CD4-positive, alpha-beta T cell (primary cell): Measurements from ENCODE around the gene SCLY. TPM values are rescaled to one million over a fixed set of nuclear protein-coding genes. Genes with fewer than 3 reads are reported as not detected.
A peak's percentile ranks its signal among the peaks of the same experiment; 100 is the strongest.

Experiments
- ATAC-seq: fragments of 200-7000 bp; cut with Tn5 transposase; one replicate; pipeline ENCODE4 v1.10.0; 2022; ENCODE audit warnings: mild to moderate bottlenecking; ENCODE audit not compliant: poor library complexity
- CTCF ChIA-PET: fragments of 350-600 bp; sonication (Branson Sonifier 250); formaldehyde crosslinking; loops from one replicate; lab custom pipeline; 2021; ENCODE audit warnings: antibody characterized with exemption, inconsistent platforms; lab: Charles Lee
- POLR2A ChIA-PET: fragments of 350-600 bp; sonication (Branson Sonifier 250); formaldehyde crosslinking; loops from one replicate; lab custom pipeline; 2021; ENCODE audit warnings: antibody characterized with exemption, inconsistent platforms; lab: Charles Lee
- DNase-seq, 14 experiments: peaks; one replicate each; pipeline ENCODE4 v3.0.0-alpha.2; 2013 to 2020; ENCODE audit warnings: mixed read lengths in 2 of 14
- H3K27ac ChIP-seq, 2 donors: one replicate each; pipeline versions ENCODE4 v1.5.1 to v1.7.0; 2013; ENCODE audit warnings: low read length in 2 of 2, low read depth in 1 of 2, mild to moderate bottlenecking in 1 of 2
- H3K27me3 ChIP-seq, 2 experiments: 1 replicate in 1 of 2; 2 replicates in 1 of 2; pipeline versions ENCODE4 v1.6.1 to v1.7.0; 2013; ENCODE audit warnings: low read length in 2 of 2, control low read depth in 1 of 2, mild to moderate bottlenecking in 1 of 2, moderate library complexity in 1 of 2; ENCODE audit not compliant: insufficient read depth in 2 of 2, control insufficient read depth in 1 of 2
- H3K36me3 ChIP-seq: one replicate; pipeline ENCODE4 v1.6.1; 2013; ENCODE audit warnings: low read length, control low read depth; ENCODE audit not compliant: insufficient read depth
- H3K4me1 ChIP-seq: one replicate; pipeline ENCODE4 v1.6.1; 2013; ENCODE audit warnings: low read length, control low read depth; ENCODE audit not compliant: insufficient read depth
- H3K4me3 ChIP-seq: one replicate; pipeline ENCODE4 v1.5.1; 2013; ENCODE audit warnings: mild to moderate bottlenecking, low read length, moderate library complexity
- H3K9me3 ChIP-seq, 2 experiments: 1 replicate in 1 of 2; 2 replicates in 1 of 2; pipeline versions ENCODE4 v1.6.1 to v1.7.0; 2013; ENCODE audit warnings: low read length in 2 of 2, mild to moderate bottlenecking in 2 of 2, control low read depth in 1 of 2, moderate library complexity in 1 of 2; ENCODE audit not compliant: control insufficient read depth in 1 of 2, insufficient read depth in 1 of 2
- H3K27ac Mint-ChIP-seq: one replicate; pipeline ENCODE4 v1.8.0; 2020; ENCODE audit warnings: mixed read lengths
- H3K27me3 Mint-ChIP-seq: one replicate; pipeline ENCODE4 v1.8.0; 2021; ENCODE audit warnings: mixed read lengths
- H3K36me3 Mint-ChIP-seq: one replicate; pipeline ENCODE4 v1.8.0; 2021; ENCODE audit warnings: low read depth, mixed read lengths
- H3K4me1 Mint-ChIP-seq: one replicate; pipeline ENCODE4 v1.8.0; 2021; ENCODE audit warnings: low read depth, mixed read lengths
- H3K4me3 Mint-ChIP-seq: one replicate; pipeline ENCODE4 v1.8.0; 2020; ENCODE audit warnings: mild to moderate bottlenecking, mixed read lengths
- H3K9me3 Mint-ChIP-seq: one replicate; pipeline ENCODE4 v1.8.0; 2020; ENCODE audit warnings: mixed read lengths
- intact Hi-C, 2 experiments: fragments of 100-400 bp; cut with DNase I in 1 of 2; cut with micrococcal nuclease in 1 of 2; formaldehyde crosslinking; loops; one replicate each; pipeline versions ENCODE4 v1.15.1 to v1.9.0; 2023 to 2025; cut with DNase I, micrococcal nuclease
- total RNA-seq, 174 experiments: library from RNA in 2 of 174; stranded (reverse) in 2 of 174; gene quantifications; one replicate each; pipeline ENCODE4 v1.2.3 and lab custom pipeline; 2021 to 2026
- TF ChIP-seq, protein P1 (sequence below): fragments of 200-600 bp; IDR thresholded peaks from one replicate; pipeline ENCODE4 v1.8.0; 2022; ENCODE audit warnings: antibody characterized with exemption, mild to moderate bottlenecking

The SCLY gene
- total RNA-seq, 2 experiments from 2014 or later = 8.9 to 9.6 TPM

DNA sequence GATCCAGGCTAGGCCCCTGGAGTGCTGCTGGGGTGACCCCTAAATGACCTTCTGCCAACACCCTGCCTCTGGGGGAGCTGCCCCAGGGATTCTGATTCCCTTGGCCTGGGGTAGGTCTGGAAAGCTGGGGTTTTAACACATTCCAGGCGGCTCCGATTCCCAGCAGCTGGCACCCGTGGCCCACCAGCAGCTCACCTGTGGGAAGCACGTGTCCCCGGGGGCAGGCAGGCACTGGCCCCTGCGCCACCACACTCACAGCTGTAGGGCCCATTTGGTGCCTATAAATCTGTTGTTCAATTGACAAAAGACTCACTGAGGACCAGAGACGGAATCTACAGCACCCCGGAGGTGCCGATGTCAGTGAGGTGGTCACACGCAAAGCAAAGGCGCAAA is 73.6 kb downstream of the SCLY start:
- CTCF ChIA-PET = no interaction called here
- TF ChIP-seq, protein P1, sequence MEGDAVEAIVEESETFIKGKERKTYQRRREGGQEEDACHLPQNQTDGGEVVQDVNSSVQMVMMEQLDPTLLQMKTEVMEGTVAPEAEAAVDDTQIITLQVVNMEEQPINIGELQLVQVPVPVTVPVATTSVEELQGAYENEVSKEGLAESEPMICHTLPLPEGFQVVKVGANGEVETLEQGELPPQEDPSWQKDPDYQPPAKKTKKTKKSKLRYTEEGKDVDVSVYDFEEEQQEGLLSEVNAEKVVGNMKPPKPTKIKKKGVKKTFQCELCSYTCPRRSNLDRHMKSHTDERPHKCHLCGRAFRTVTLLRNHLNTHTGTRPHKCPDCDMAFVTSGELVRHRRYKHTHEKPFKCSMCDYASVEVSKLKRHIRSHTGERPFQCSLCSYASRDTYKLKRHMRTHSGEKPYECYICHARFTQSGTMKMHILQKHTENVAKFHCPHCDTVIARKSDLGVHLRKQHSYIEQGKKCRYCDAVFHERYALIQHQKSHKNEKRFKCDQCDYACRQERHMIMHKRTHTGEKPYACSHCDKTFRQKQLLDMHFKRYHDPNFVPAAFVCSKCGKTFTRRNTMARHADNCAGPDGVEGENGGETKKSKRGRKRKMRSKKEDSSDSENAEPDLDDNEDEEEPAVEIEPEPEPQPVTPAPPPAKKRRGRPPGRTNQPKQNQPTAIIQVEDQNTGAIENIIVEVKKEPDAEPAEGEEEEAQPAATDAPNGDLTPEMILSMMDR = no peak
- Histone ChIP-seq H3K27ac (no peak overlapping the region), H3K4me3 (no peak overlapping the region), H3K9me3 (no peaks in the 10 kb centered on the region), H3K36me3 (no peaks in the 10 kb centered on the region), H3K27me3 (no peaks in the 10 kb centered on the region), H3K4me1 (no peaks in the 10 kb centered on the region)
- intact Hi-C loops = no loop called here
- Mint-ChIP-seq H3K27ac (no peak overlapping the region), H3K4me1 (no peaks in the 10 kb centered on the region), H3K9me3 (no peaks in the 10 kb centered on the region), H3K4me3 (no peak overlapping the region), H3K36me3 (no peaks in the 10 kb centered on the region), H3K27me3 (no peaks in the 10 kb centered on the region)
- ATAC-seq (no peak), DNase-seq (no peak)
- POLR2A ChIA-PET = no interaction called here

DNA sequence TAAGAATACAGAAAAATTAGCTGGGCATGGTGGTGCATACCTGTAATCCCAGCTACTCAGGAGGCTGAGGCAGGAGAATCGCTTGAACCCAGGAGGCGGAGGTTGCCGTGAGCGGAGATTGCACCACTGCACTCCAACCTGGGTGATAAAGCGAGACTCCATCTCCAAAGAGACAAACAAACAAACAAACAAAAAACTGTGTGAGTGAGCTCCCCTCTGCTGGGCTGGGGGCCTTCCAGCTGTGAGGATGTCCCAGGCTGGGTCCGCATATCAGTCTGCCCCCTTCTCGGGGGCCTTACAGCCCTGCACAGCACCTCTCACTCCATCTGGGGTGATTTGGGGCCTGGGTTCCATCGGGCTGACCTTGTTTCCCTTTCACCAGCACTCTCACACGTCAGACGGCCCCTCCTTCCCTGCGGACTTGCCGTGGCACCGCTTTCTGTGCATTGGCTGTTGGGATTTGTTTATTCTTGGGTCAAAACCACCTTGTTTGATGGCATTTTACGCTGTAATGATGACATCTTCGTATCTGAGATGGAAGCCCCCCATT is 74.9 kb downstream of the SCLY start:
- Mint-ChIP-seq H3K27me3 (no peaks in the 10 kb centered on the region), H3K36me3 (no peaks in the 10 kb centered on the region), H3K9me3 (no peaks in the 10 kb centered on the region), H3K27ac (no peak overlapping the region), H3K4me1 (no peaks in the 10 kb centered on the region), H3K4me3 (no peak overlapping the region)
- intact Hi-C loops = no loop called here
- Histone ChIP-seq H3K27me3 (no peaks in the 10 kb centered on the region), H3K27ac (no peak overlapping the region), H3K9me3 (no peaks in the 10 kb centered on the region), H3K36me3 (no peaks in the 10 kb centered on the region), H3K4me1 (no peaks in the 10 kb centered on the region), H3K4me3 (no peak overlapping the region)
- DNase-seq = no peak
- TF ChIP-seq, protein P1 = no peak
- ChIA-PET POLR2A (no interaction called here), CTCF (no interaction called here)
- ATAC-seq = no peak

DNA sequence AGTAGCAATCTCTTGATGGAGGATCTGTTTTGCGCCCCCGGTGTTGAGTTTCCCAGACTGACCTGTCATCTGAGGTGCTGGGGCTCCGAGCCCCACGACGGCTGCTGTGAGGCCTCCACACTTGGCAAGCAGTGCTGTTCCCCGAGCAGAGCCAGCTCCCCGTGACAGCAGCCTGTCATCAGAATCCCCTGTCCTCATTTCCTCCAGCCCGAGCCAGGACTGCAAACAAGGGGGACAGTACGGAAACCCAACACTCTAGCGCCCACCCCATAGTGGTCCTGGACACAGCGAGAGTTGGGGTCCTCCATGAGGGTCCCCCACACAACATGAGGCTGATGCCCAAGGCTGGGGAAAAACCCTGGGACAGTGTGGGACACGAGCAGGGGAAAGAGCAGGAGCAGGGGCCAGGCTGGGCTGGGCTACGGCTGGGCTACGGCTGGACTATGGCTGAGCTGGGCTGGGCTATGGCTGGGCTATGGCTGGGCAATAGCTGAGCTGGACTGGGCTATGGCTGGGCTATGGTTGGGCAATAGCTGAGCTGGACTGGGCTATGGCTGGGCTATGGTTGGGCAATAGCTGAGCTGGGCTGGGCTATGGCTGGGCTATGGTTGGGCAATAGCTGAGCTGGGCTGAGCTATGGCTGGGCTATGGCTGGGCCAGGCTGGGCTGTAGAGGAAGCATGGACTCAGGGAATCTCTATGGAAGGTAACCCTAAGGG is 76.2 kb downstream of the SCLY start:
- Mint-ChIP-seq H3K36me3 (no peaks in the 10 kb centered on the region), H3K9me3 (no peaks in the 10 kb centered on the region), H3K4me1 (peaks cover 5% of the 10 kb centered on the region), H3K27me3 (no peaks in the 10 kb centered on the region), H3K27ac (no peak overlapping the region), H3K4me3 (no peak overlapping the region)
- H3K27me3 ChIP-seq = no peaks in the 10 kb centered on the region
- H3K4me3 ChIP-seq = no peak overlapping the region
- no peaks in the 10 kb centered on the region for H3K36me3 ChIP-seq
- DNase-seq = peak in 2 of 14 experiments; percentile 37 to 58
- CTCF ChIA-PET = no interaction called here
- intact Hi-C loops = no loop called here
- H3K9me3 ChIP-seq = no peaks in the 10 kb centered on the region
- POLR2A ChIA-PET = no interaction called here
- no peak overlapping the region for H3K27ac ChIP-seq
- TF ChIP-seq, protein P1 = no peak
- no peak for ATAC-seq
- H3K4me1 ChIP-seq = peaks cover 8% of the 10 kb centered on the region
